SK-MEL-5 (cell line): Measurements from ENCODE around the gene TBL1X. TPM values are rescaled to one million over a fixed set of nuclear protein-coding genes. Genes with fewer than 3 reads are reported as not detected.

Source experiments
- DNase-seq: peaks from one replicate; pipeline ENCODE4 v3.0.0-alpha.2; 2016; ENCODE audit warnings: low read depth, low spot score
- in situ Hi-C: cut with HindIII; loops from 2 replicates; pipeline ENCODE4 v1.10.0; 2016; ENCODE audit warnings: low sequenced_read_pairs, high pct_unique_total_duplicates, low pct_unique_long_range_greater_than_20kb
- total RNA-seq: library from RNA; depleted of rRNA; stranded (reverse); fragments of >200 nt; shearing (Covaris generic); gene quantifications from 2 replicates; pipeline ENCODE4 v1.2.3, GENCODE V29; 2014

TBL1X gene
- total RNA-seq, 1 experiment from 2014 or later = 5.3 TPM

GRCh38 chrX:9591496-9591895 lies 126.6 kb downstream of the TBL1X start:
- DNase-seq = no peak
- in situ Hi-C loops = no loop called here

DNA sequence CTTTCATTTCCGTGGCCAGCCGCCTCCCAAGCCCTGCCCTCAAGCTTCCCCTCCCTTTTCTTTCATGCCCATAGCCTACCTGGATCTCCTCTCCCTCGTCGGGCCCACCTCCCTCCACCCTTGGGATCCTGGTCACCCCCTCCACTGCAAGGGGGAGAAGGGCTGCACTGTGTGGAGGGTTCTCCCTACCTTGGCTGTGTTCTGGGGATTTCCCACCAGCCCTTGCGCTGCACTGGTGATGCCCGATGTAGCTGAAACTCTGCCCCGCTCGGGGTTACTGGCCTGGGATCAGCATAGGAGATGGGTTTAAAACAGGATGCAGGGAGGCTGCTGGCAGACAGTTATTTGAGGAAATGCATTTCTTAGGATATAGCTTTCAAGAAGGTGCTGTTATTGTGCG lies 128.9 kb downstream of the TBL1X start:
- no peak for DNase-seq
- in situ Hi-C loops = no loop called here

DNA sequence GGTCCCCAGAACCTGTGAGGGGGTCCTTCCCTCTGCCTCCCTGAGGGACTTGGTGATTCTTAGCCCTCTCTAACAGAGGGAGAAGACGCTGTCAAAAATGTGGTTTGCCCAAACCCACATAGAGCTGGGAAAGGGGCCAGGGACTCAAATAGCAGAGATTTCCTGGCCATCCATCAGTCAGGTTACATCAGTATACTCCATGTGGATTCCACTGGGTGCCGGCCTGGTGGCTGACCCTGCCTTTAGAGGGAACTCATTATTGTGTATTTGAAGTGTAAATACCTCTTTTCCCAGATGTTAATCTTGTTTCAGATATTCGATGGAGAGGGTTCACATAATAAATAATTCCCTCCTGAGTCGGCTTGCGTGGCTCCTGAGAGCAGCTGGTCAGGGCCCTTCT lies 130.3 kb downstream of the TBL1X start:
- in situ Hi-C loops = no loop called here
- DNase-seq = no peak

DNA sequence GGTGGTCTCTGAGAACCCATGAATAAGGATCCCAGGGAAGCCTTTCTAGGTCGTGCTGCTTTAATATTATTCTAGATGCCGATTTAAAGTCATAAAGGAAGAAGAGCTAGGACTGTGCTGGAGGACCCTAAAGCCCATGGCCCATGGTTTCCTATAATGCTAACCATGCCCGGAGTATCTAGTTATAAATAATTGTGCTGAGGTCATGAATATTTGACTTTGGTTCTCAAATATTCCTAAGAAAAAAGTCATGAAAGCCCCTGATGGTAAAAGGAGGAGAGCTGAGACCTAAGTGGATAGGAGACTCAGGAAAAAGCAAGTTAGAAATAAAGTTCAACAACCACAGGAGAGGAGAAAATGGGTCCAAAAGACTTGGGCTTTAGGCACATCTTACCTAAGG lies 132.0 kb downstream of the TBL1X start:
- in situ Hi-C loops = no loop called here
- no peak for DNase-seq

DNA sequence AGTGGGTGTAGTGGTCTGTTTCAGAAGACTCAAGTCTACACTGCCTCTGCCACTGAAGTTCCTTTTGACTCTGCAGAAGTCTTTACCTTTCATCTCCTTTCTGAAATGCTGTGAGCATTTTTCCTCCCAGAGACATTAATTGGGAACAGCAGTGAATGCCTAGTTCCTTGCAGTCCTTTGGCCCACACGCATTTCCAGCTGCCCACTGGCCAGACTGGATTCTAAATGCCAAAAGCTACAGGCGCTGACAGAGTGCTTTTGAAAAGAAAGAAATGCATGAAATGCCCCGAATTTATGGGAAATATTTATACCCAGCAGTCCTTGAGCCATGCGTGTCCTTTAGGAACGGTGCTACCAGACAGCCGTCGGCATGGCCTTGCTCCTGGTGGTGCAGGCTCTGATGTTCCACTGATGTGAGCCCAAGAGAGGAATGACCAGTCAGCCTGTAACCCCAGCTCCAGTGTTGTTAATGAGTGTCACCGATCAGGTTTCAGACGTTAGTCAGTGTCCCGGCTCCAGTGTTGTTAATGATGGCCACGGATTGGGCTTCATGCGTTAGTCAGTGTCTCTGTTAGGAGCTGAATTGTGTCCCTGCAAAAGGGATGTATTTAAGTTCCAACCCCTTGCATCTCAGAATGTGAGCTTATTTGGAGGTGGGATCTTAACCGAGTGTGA lies 132.6 kb downstream of the TBL1X start:
- in situ Hi-C loops = no loop called here
- no peak for DNase-seq

GRCh38 chrX:9598344-9598743 lies 133.5 kb downstream of the TBL1X start:
- in situ Hi-C loops = no loop called here
- no peak for DNase-seq

DNA sequence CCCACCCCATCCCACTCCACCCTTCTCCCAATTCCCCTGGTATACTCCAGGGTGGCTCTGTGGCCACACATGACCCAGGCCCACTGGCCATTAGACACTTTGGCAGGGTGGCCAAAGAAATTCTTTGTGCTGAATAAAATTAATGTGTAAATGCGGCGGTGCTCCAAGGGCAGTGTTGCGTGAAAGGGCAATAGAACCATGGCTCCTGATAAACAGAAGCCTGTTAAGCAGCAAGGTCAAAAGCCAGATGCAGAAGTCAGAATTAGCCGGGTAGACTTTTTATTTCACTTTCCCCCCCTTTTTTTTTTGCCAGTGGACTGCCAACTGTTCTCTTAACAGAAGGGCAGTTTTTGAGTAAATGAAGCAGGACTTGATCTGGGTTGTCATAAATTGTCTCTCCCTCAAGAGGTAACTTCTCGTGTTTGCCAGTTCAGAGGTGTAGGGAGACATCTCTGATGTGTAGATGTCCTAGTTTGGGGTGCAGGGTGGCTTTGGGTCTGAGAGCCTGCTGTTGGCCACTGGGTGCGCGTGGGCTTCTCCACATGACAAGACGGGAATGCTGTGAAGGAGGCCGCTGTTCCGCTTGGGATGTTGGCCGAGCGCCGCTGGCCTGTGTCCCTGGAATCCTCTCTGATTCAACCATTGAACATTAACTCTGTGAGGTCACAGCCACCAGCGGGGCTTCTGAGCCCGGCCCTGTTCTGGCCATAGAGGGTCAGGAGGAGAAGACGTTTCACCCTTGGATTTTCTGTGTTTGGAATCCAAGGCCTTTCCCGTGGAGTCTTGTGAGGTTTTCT lies 139.5 kb downstream of the TBL1X start:
- no peak for DNase-seq
- in situ Hi-C loops = no loop called here

- in situ Hi-C loops = no loop called here
- no peak for DNase-seq
Measured at GRCh38 chrX:9604908-9605306, 140.0 kb downstream of the TBL1X start.

GRCh38 chrX:9605484-9605883 lies 140.6 kb downstream of the TBL1X start:
- no peak for DNase-seq
- in situ Hi-C loops = no loop called here

DNA sequence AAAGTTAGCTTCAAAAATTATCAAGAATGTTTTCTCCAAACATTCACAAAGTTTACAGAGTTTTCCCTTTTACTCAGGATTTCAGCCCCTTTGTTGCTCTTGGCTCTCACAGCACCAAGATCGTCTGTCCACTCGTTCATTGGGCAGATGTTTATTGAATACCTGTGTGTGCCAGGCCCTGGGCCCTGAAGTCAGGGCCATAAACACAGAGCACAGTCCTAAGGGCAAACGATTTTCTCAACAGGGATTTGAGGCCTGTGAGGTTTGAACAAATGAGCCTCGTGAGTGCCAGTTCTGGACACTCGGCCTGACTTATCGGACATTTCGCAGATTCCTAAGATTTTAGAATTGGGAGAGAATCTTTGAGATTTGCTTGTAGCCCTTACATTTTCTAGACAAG lies 142.1 kb downstream of the TBL1X start:
- in situ Hi-C loops = no loop called here

DNA sequence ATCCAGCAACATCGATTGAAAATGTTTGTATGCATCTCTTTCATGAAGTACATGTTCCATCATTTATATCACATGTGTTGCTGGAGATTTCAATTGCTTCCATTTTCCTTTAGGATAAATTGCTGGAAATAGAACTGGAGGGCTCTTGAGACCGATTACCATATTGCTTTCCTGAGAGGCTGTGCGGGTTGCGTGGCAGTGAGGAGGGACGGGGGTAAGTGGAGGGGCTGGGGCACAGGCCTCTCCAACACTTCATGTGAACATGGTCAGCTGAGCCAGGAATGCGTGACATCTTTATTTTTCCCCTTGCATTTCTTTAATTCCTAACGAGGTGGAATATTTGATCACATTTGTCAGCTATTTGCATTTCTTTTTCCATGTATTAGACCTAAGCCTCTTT lies 144.6 kb downstream of the TBL1X start:
- in situ Hi-C loops = no loop called here
- no peak for DNase-seq

More for the DNA sequence above, 142.1 kb downstream of the TBL1X start:
- DNase-seq = no peak

DNA sequence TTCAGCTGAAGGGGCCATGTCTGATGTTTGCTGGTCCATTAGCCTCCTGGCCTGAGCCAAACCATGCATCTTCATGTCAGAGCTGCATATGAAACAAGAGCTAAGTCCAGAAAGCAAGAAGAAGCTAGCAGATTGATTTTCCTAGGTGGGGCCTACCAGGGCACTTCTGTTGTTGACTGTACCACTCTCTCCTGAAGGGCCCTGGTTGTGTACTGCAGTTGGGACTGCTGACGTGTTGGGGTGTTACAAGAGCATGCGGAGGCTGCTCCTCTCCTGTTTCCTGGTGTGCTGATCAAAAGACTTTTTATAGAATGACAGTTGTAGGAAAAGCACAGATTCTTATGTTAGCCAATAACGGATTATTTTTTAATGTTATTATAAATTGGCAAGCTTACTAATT lies 145.1 kb downstream of the TBL1X start:
- no peak for DNase-seq
- in situ Hi-C loops = no loop called here

- in situ Hi-C loops = no loop called here
- no peak for DNase-seq
Measured at GRCh38 chrX:9610771-9611392, 146.0 kb downstream of the TBL1X start.

DNA sequence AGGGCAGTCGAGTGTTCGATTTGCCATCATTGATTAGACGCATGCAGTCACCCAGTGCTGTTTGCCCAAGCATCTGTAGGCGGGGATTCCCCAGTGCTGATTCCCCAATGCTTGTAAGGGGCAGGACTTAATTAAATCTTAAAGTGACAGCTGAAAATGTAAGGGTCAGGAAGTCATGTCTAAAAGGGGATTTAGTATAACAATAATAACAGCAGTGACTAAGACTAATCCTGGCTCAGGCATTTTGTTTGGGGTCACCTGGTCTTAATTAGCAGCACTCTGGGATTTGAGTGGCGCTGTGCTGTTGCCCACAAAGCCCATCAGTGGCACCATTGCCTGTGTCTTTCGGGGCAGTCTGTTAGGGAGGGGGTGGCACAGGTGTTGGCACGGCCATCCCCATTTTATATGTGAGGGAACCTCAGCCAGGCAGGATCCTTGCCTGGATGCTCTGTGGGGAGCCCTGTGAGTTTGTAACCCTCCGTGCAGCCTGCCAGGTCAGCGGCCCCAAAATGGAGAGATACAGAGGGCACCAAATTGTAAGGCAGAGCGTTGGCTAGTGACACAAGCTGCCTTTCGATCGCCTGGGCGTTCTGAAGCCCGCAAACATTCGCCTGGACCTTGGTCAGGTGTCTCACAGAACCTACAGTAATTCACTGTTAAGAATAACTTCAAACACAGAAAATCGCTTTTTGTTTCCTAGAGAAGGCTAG lies 146.7 kb downstream of the TBL1X start:
- DNase-seq = no peak
- in situ Hi-C loops = no loop called here

DNA sequence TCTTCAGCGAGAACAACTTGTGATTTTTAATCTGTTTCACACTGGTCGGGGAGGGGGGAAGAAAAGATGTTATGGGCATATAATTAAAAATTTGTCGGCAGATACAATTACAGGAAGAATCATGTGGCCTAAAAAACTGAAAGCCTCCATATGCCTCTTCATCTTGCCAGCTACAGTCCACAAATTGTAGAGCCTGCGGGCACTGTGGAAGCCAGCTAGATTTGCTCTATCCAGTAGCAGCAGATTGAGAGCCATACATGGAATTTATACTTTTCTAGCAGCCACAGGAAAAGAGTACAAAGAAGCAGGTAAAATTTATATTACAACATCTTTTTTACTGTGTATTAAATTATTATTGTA lies 147.3 kb downstream of the TBL1X start:
- no peak for DNase-seq
- in situ Hi-C loops = no loop called here

GRCh38 chrX:9614016-9614415 lies 149.2 kb downstream of the TBL1X start:
- in situ Hi-C loops = no loop called here
- DNase-seq = no peak

DNA sequence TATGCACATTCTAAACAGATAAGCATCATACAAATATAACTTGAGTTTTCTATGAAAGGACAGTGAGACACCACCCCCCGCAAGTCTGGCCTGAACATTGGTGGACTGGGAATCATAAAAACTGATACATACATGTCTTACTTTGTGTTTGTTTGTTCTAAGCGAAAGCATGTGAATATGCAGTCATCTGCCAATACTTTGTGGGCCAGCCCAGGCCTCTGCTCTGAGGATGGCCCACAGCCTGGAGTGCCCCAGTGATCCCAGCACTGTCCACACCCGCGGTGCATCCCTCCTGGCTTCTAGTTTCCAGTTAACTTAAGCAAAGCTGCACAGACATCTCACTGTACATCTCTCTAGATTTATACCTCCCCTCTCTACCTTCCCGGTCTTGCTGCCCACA lies 154.3 kb downstream of the TBL1X start:
- in situ Hi-C loops = no loop called here
- DNase-seq = no peak

DNA sequence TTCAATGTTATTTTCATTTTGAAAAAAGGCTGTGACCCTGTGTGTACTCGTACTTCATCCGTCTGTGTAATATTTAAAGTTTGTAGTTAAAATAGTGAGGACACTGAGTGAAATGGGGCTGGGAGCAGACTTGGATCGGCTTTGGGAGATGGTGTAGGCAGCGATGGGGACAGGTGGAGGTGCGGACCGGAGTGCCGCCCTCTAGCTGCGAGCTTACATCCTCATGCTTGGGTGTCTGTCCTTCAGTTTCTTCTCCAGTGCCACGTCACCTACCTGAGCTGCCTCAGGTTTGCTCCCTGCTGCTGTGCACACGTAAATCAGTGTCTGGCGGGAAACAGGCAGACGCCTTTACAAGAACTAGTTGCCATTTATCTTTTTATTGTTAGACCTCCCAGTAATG lies 154.7 kb downstream of the TBL1X start:
- in situ Hi-C loops = no loop called here

More for the DNA sequence above, 154.7 kb downstream of the TBL1X start:
- DNase-seq = no peak
